ENCODE data around the gene BOD1L1. TPM values are rescaled to one million over a fixed set of nuclear protein-coding genes. Genes with fewer than 3 reads are reported as not detected.

BOD1L1 gene
- total RNA-seq, 1 experiment from 2014 or later = 10.3 TPM

GRCh38 chr4:13529128-13529919 lies 98.2 kb downstream of the BOD1L1 start:
- in situ Hi-C loops (cut with HindIII; ENCODE audit: low sequenced_read_pairs) = no loop called here
- DNase-seq (ENCODE audit: low spot score) = no peak

GRCh38 chr4:13528821-13529127 lies 98.8 kb downstream of the BOD1L1 start:
- in situ Hi-C loops (cut with HindIII; ENCODE audit: low sequenced_read_pairs) = no loop called here

GRCh38 chr4:13527981-13528820 lies 99.3 kb downstream of the BOD1L1 start:
- no peak for DNase-seq (ENCODE audit: low spot score)
- in situ Hi-C loops (cut with HindIII; ENCODE audit: low sequenced_read_pairs) = no loop called here

More at GRCh38 chr4:13528821-13529127, 98.8 kb downstream of the BOD1L1 start:
- no peak for DNase-seq (ENCODE audit: low spot score)

DNA sequence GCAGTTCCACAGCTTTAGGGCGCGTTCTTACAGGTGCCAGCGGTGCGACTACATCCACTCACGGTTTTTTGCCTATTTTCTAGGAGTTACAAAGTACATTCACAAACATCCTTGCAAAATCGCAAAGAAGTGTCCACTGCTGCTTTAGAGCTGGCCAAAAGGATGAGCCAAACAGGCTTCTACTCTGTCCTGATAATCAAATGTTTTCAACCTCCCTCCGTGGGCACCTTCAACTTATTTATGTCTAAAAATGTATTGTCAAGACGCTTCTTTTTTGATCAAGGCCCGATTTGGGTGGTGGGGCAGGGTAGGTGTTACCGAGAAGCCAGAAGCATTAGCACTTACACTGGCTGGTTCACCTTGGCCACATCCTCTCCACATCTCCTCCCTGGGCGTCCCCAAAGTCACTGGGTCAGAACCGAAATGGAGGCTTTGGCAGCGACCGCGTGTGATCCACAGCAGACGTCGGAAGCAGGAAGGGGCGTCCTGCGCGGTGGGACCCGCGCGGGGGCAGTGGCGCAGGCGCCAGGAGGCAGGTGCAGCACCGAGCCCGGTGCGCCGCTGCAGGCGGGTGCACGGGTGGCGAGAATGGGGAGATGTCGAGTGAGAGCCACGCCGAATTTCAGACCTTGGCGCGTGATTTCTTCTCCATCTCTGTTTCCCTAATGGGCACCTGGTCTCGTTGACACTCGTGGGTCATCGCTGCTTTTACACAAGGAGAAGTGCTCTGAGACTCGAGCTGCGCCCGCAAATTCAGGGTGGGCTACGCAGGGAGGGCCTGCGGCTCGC lies 100.1 kb downstream of the BOD1L1 start:
- in situ Hi-C loops (cut with HindIII; ENCODE audit: low sequenced_read_pairs) = no loop called here
- DNase-seq (ENCODE audit: low spot score) = no peak

DNA sequence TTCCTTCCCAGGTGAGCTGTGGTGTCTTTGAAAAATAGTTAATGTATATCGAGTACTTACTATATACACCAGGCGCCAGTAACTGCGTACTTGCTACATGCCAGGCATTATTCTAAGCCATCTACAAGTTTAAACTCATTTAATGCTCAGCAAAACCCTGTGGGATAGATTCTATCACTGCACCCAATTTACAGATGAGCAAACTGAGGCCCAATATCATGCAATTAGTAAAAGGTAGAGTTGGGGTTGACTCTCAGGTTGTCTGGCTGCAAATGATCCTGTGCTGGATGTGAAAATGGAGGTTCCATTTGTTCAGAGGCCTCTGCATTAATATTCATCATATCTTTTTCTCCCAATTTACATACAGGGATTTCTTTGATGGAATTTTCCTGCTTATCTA lies 100.9 kb downstream of the BOD1L1 start:
- in situ Hi-C loops (cut with HindIII; ENCODE audit: low sequenced_read_pairs) = no loop called here
- DNase-seq (ENCODE audit: low spot score) = no peak

DNA sequence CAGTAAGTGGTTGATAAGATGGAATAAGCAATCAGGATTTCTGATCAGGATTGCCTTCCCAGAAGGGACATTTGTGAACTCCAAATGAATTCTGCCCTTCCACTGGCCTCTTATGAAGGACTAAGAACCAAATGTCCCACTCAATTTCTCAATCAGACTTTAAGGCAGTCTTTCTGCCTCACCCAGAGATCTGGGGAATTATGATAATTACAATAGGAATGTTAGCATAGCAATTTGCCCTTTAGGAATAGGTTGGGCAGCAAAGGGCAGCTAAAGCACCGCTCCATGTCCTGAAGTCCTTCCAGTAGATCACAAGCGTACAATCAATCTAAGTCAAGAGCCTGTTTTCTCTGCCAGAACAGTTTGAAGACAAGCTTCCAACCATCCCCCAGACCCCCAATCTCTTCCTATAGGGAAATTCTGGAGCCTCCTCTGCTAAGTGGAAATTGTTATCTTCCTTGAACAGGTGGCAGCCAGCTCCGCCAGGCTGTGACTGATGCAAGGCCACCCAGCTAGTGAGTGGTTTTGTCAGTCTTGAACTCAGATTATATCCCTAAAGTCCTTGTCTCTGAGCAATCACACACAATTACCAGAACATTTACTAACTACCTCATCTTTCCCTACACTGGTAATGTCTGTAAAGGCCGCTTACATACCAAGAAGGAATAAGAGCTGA lies 101.8 kb downstream of the BOD1L1 start:
- in situ Hi-C loops (cut with HindIII; ENCODE audit: low sequenced_read_pairs) = no loop called here

GRCh38 chr4:13524504-13525243 lies 102.9 kb downstream of the BOD1L1 start:
- in situ Hi-C loops (cut with HindIII; ENCODE audit: low sequenced_read_pairs) = no loop called here
- no peak for DNase-seq (ENCODE audit: low spot score)

More for the DNA sequence above, 101.8 kb downstream of the BOD1L1 start:
- DNase-seq (ENCODE audit: low spot score) = no peak

- in situ Hi-C loops (cut with HindIII; ENCODE audit: low sequenced_read_pairs) = no loop called here
- no peak for DNase-seq (ENCODE audit: low spot score)
These were observed 103.7 kb downstream of the BOD1L1 start for GRCh38 chr4:13523591-13524503.

DNA sequence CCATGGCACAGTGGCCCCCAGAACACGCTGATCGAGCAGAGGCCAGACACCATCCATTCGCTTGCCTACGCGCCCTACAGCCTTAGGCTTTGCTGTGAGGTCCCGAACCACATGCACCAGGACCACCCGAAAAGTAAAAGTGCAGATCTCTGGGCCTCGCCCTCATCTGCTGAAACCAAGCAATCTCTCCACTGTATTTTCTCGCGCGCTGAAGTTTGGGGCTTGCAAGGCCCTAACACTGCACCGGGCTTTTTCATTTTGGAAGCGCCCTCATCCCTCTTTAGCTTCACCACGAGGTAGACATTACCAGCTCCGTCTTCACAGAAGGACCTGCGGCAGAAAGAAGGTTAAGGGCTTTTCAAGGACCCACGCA lies 104.4 kb downstream of the BOD1L1 start:
- DNase-seq (ENCODE audit: low spot score) = no peak
- in situ Hi-C loops (cut with HindIII; ENCODE audit: low sequenced_read_pairs) = no loop called here

DNA sequence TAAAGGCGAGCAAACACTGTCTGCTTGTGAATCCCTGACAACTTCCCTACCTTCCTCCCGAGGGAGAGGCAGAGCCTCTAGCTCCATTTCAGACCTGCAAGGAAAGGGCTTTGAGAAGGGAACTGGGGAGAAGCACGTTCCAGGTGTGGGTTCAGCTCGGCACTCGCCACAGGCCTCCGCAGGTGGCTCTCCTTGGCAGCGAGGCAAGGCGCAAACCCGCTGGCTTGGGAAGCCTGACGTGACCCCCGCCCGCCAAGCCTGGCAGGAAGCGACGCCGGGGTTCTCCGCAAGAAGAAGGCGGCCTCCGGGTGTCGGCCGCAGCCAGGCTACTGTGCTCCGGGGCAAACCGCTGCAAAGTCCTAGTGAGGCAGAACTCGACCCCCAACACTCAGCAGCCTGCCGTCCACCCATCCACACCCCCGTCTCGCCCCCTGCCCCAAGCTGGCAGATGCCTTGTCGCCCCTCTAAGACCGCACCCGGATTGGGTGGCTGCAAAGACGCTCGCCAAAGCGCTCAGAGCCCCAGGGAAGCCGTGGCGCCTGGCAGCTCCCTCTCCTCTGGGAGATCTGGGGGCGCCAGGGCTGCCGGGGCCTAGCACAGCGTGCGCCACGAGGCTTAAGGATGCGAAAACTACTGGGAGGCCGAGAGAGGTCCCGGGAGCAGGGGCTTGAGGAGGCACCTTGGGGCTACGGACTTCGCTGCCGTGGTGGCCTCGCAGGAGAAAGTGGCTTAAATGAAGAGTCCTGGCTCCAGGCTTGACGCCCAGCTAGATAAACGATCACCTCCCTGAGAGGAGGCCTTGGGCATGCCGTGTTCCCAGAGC lies 105.0 kb downstream of the BOD1L1 start:
- in situ Hi-C loops (cut with HindIII; ENCODE audit: low sequenced_read_pairs) = no loop called here
- no peak for DNase-seq (ENCODE audit: low spot score)

GRCh38 chr4:13521047-13521446 lies 106.5 kb downstream of the BOD1L1 start:
- no peak for DNase-seq (ENCODE audit: low spot score)
- in situ Hi-C loops (cut with HindIII; ENCODE audit: low sequenced_read_pairs) = no loop called here

Other genes with a start within 250 kb of the BOD1L1 start
- gene RAB28, start 143.4 kb downstream of the BOD1L1 start, total RNA-seq (2014; rRNA removed; shearing (Covaris generic)) = 22.0 and 36.8 TPM in 2 replicates
- 0.37 and 0.55 TPM in 2 replicates for gene NKX3-2, start 83.2 kb downstream of the BOD1L1 start, total RNA-seq (2014; rRNA removed; shearing (Covaris generic))

Measured in G401 (cell line).